Endothelial cell of umbilical vein (primary cell): ENCODE data around the gene CNDP2. TPM values are rescaled to one million over a fixed set of nuclear protein-coding genes. Genes with fewer than 3 reads are reported as not detected.

ENCODE experiments used
- BruUV-seq: library from RNA; stranded (reverse); fragments of 400-500 nt; replicated peaks from 2 replicates; lab custom pipeline; 2021; lab: Mats Ljungman, UMichigan
- CTCF ChIA-PET: fragments of 300-600, 350-600 bp; sonication (Branson Sonifier 250); formaldehyde crosslinking; loops from one replicate; lab custom pipeline; 2021; ENCODE audit warnings: antibody characterized with exemption, inconsistent platforms; lab: Charles Lee
- POLR2A ChIA-PET: fragments of 300-600, 350-600 bp; sonication (Branson Sonifier 250); formaldehyde crosslinking; loops from one replicate; lab custom pipeline; 2021; ENCODE audit warnings: antibody characterized with exemption, inconsistent platforms; lab: Charles Lee
- DNase-seq: peaks from one replicate; pipeline ENCODE4 v3.0.0-alpha.2; 2011; ENCODE audit warnings: low read depth, low spot score
- FAIRE-seq: peaks from 2 replicates; lab custom pipeline; 2011; peaks lifted over from hg19 to GRCh38; lab: Jason Lieb, UNC
- H2AFZ ChIP-seq: 2 replicates; pipeline ENCODE4 v1.6.0; 2012; ENCODE audit warnings: low read depth, low read length, control low read depth, inconsistent platforms
- H3K27ac ChIP-seq: 2 replicates; pipeline ENCODE4 v1.5.1; 2011; ENCODE audit warnings: low read depth, mild to moderate bottlenecking, control low read depth, low read length, moderate library complexity; ENCODE audit not compliant: insufficient read depth
- H3K27me3 ChIP-seq, 2 experiments: 2 replicates each; pipeline versions ENCODE4 v1.6.0 to v1.6.1; 2011; ENCODE audit warnings: low read length in 2 of 2, mixed read lengths in 1 of 2; ENCODE audit not compliant: control insufficient read depth in 2 of 2, insufficient read depth in 2 of 2
- H3K36me3 ChIP-seq, 2 experiments: 2 replicates in 1 of 2; 3 replicates in 1 of 2; pipeline ENCODE4 v1.5.1; 2011; ENCODE audit warnings: low read length in 2 of 2, mild to moderate bottlenecking in 1 of 2, moderate library complexity in 1 of 2; ENCODE audit not compliant: control insufficient read depth in 2 of 2, insufficient read depth in 2 of 2; ENCODE audit errors: extremely low read depth in 1 of 2
- H3K4me1 ChIP-seq: 3 replicates; pipeline ENCODE4 v1.5.1; 2011; ENCODE audit warnings: mild to moderate bottlenecking, low read length; ENCODE audit not compliant: control insufficient read depth, insufficient read depth; ENCODE audit errors: extremely low read depth
- H3K4me2 ChIP-seq: 2 replicates; pipeline ENCODE4 v1.6.1; 2011; ENCODE audit warnings: low read length, control low read depth, mixed read lengths; ENCODE audit not compliant: insufficient read depth
- H3K4me3 ChIP-seq, 3 experiments: fragments of 200-600 bp in 1 of 3; sonication (generic), shearing (Covaris generic) in 1 of 3; replicated peaks in 1 of 3; 2 replicates each; pipeline ENCODE4 v1.5.1; 2011 to 2016; ENCODE audit warnings: control low read depth in 3 of 3, low read length in 3 of 3, mild to moderate bottlenecking in 2 of 3, inconsistent platforms in 1 of 3, low read depth in 1 of 3, moderate library complexity in 1 of 3; ENCODE audit not compliant: insufficient read depth in 1 of 3
- H3K79me2 ChIP-seq: 2 replicates; pipeline ENCODE4 v1.6.0; 2012; ENCODE audit warnings: low read length, inconsistent platforms; ENCODE audit not compliant: control insufficient read depth, insufficient read depth
- H3K9ac ChIP-seq: replicated peaks from 2 replicates; pipeline ENCODE3; 2011; ENCODE audit warnings: low read length, control low read depth; ENCODE audit not compliant: insufficient read depth; ENCODE audit errors: extremely low read depth
- H3K9me1 ChIP-seq: replicated peaks from 3 replicates; pipeline ENCODE4 v1.6.0; 2011; ENCODE audit warnings: mild to moderate bottlenecking, low read length; ENCODE audit not compliant: control insufficient read depth, insufficient read depth; ENCODE audit errors: extremely low read depth
- H3K9me3 ChIP-seq: replicated peaks from 2 replicates; pipeline ENCODE4 v1.5.1; 2012; ENCODE audit warnings: low read length, inconsistent platforms; ENCODE audit not compliant: control insufficient read depth, insufficient read depth
- H4K20me1 ChIP-seq: replicated peaks from 2 replicates; pipeline ENCODE3; 2011; ENCODE audit warnings: mild to moderate bottlenecking, low read length; ENCODE audit not compliant: control insufficient read depth, insufficient read depth; ENCODE audit errors: extremely low read depth
- CTCF ChIP-seq, 2 donors: IDR thresholded peaks; 1 replicate in 1 of 2; 2 replicates in 1 of 2; pipeline ENCODE4 v1.5.1; 2011; ENCODE audit warnings: low read length in 2 of 2, mild to moderate bottlenecking in 2 of 2, moderate library complexity in 2 of 2, control low read depth in 1 of 2, inconsistent platforms in 1 of 2, low read depth in 1 of 2; ENCODE audit not compliant: insufficient read depth in 1 of 2; ENCODE audit errors: extremely low read depth in 1 of 2
- FOS ChIP-seq: IDR thresholded peaks from 2 replicates; pipeline ENCODE4 v1.6.1; 2011; ENCODE audit warnings: mild to moderate bottlenecking, low read length, moderate library complexity, borderline replicate concordance; ENCODE audit not compliant: insufficient read depth
- POLR2AphosphoS5 ChIP-seq: IDR thresholded peaks from 2 replicates; pipeline ENCODE4 v1.6.1; 2012; ENCODE audit warnings: low read depth, mild to moderate bottlenecking, control low read depth, low read length, moderate library complexity; ENCODE audit not compliant: insufficient read depth
- dilution Hi-C: fragments of 300-500 bp; cut with MboI; formaldehyde crosslinking; loops from one replicate; pipeline ENCODE4 v1.15.0; 2019; ENCODE audit warnings: low sequenced_read_pairs; ENCODE audit not compliant: extremely low pct_ligation_motif_present
- intact Hi-C: fragments of 100-400 bp; cut with micrococcal nuclease; formaldehyde crosslinking; loops from one replicate; pipeline ENCODE4 v1.10.0; 2022
- polyA plus RNA-seq, 4 experiments: library from polyadenylated mRNA; depleted of rRNA in 3 of 4; stranded (reverse) in 3 of 4; unstranded in 1 of 4; fragments of >200 nt; gene quantifications; 2 replicates each; pipeline versions ENCODE4 v1.2.1 to v1.2.3, GENCODE V29; 2011 to 2012; ENCODE audit warnings: missing spikeins in 1 of 4
- total RNA-seq: library from RNA; stranded (reverse); gene quantifications from 2 replicates; pipeline ENCODE4 v1.2.3, GENCODE V29; 2021

Gene CNDP2
- total and polyA plus RNA-seq, 2 donors (not counting 3 experiments of a cell fraction or from before 2014, with no cell fraction given), result 52.9 to 123 TPM

- BruUV-seq, result no TSS peak
- dilution Hi-C loops, result no loop called here
- Histone ChIP-seq H2AFZ (no peak overlapping the region), H3K4me1 (no peaks in the 10 kb centered on the region), H3K79me2 (no peaks in the 10 kb centered on the region), H3K27ac (no peak overlapping the region), H3K4me3 (no peak overlapping the region), H3K9me3 (no peaks in the 10 kb centered on the region), H3K9ac (no peak overlapping the region), H3K27me3 (no peaks in the 10 kb centered on the region), H3K4me2 (no peak overlapping the region), H4K20me1 (no peaks in the 10 kb centered on the region), H3K9me1 (no peaks in the 10 kb centered on the region), H3K36me3 (no peaks in the 10 kb centered on the region)
- DNase-seq (no peak), FAIRE-seq (no peak)
- ChIA-PET CTCF (interaction anchor here (2.9 kb wide), 1 partner anchor 18 kb away, joined by 10 read pairs; no protein-coding TSS in a partner anchor), POLR2A (no interaction called here)
- intact Hi-C loops, result no loop called here
- TF ChIP-seq POLR2AphosphoS5, result no peak
Measured at GRCh38 chr18:74570266-74570665, 74.1 kb downstream of the CNDP2 start.

GRCh38 chr18:74571895-74572680, 75.9 kb downstream of the CNDP2 start:
- intact Hi-C loops (no loop called here), dilution Hi-C loops (no loop called here)
- DNase-seq (no peak), FAIRE-seq (no peak)
- ChIA-PET CTCF (no interaction called here), POLR2A (no interaction called here)
- no peaks in the 10 kb centered on the region for H3K27me3 ChIP-seq
- no peaks in the 10 kb centered on the region for H3K79me2 ChIP-seq
- BruUV-seq, result no TSS peak
- H3K4me3 ChIP-seq, result no peak overlapping the region
- no peak overlapping the region for H2AFZ ChIP-seq
- no peaks in the 10 kb centered on the region for H4K20me1 ChIP-seq
- no peaks in the 10 kb centered on the region for H3K9me1 ChIP-seq
- no peak overlapping the region for H3K27ac ChIP-seq
- no peak overlapping the region for H3K4me2 ChIP-seq
- H3K9me3 ChIP-seq, result no peaks in the 10 kb centered on the region
- H3K9ac ChIP-seq, result no peak overlapping the region
- no peaks in the 10 kb centered on the region for H3K4me1 ChIP-seq
- H3K36me3 ChIP-seq, result no peaks in the 10 kb centered on the region
- TF ChIP-seq POLR2AphosphoS5 (no peak), CTCF (IDR thresholded peaks at IDR 0.05; ENCODE audit: extremely low read depth in 1 of 2, insufficient read depth in 1 of 2, low read depth in 1 of 2, low read length in 2 of 2) (no peak), FOS (no peak)
